ENCODE results near the gene ARHGAP42. TPM values are rescaled to one million over a fixed set of nuclear protein-coding genes. Genes with fewer than 3 reads are reported as not detected.

The ARHGAP42 gene
- total and polyA plus RNA-seq, 5 donors from 2014 or later = not detected

DNA sequence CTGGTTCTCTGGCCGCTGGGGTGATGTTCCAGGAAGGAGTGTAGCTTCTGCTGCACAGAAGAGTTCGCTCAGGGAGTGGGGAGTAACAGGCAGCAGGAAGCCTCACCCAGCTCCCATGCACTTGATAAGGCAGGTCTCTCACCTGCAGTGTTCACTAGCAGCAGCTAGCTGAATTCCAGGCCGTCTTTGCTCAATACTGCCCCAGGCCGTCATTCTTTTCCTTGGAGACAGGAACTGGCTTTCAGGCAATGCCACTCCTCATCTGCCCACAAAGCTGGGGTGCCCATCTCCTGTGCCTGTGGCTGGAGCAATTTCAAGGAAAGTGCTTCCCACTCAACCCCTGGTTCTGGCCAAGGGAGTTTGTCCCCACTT, 66.1 kb downstream of the ARHGAP42 start:
- ATAC-seq (ENCODE audit: low read depth in 2 of 2) = no peak

GRCh38 chr11:100753571-100753970, 66.5 kb downstream of the ARHGAP42 start:
- Histone ChIP-seq H3K9me3 (ENCODE audit: control insufficient read depth in 2 of 2, low read length in 2 of 2) (peaks cover 0 to 16% of the 10 kb centered on the region in 2 experiments), H3K4me3 (ENCODE audit: low read depth, low read length) (no peak overlapping the region), H3K27ac (ENCODE audit: insufficient read depth, low read length, poor library complexity, severe bottlenecking) (no peak overlapping the region), H3K36me3 (ENCODE audit: control insufficient read depth, insufficient read depth, low read length) (no peaks in the 10 kb centered on the region), H3K27me3 (ENCODE audit: control insufficient read depth, insufficient read depth, low read length) (no peaks in the 10 kb centered on the region), H3K4me1 (ENCODE audit: control insufficient read depth, insufficient read depth, low read length, poor library complexity, severe bottlenecking) (no peaks in the 10 kb centered on the region)
- no peak overlapping the region for H3K27ac Mint-ChIP-seq
- no peaks in the 10 kb centered on the region for H3K4me1 Mint-ChIP-seq
- no peaks in the 10 kb centered on the region for H3K27me3 Mint-ChIP-seq
- ATAC-seq (ENCODE audit: low read depth in 2 of 2) (no peak), DNase-seq (no peak)
- H3K4me3 Mint-ChIP-seq = no peak overlapping the region
- H3K9me3 Mint-ChIP-seq = peaks cover 0 to 14% (median 5%) of the 10 kb centered on the region in 7 donors
- no peaks in the 10 kb centered on the region for H3K36me3 Mint-ChIP-seq

More for the DNA sequence above, 66.1 kb downstream of the ARHGAP42 start:
- H3K9me3 Mint-ChIP-seq = peaks cover 0 to 14% (median 5%) of the 10 kb centered on the region in 7 donors
- no peak for DNase-seq
- no peak overlapping the region for H3K27ac ChIP-seq (ENCODE audit: insufficient read depth, low read length, poor library complexity, severe bottlenecking)
- no peaks in the 10 kb centered on the region for H3K27me3 ChIP-seq (ENCODE audit: control insufficient read depth, insufficient read depth, low read length)
- no peak overlapping the region for H3K4me3 ChIP-seq (ENCODE audit: low read depth, low read length)
- no peaks in the 10 kb centered on the region for H3K36me3 ChIP-seq (ENCODE audit: control insufficient read depth, insufficient read depth, low read length)
- no peaks in the 10 kb centered on the region for H3K4me1 ChIP-seq (ENCODE audit: control insufficient read depth, insufficient read depth, low read length, poor library complexity, severe bottlenecking)
- no peaks in the 10 kb centered on the region for H3K4me1 Mint-ChIP-seq
- H3K9me3 ChIP-seq (ENCODE audit: control insufficient read depth in 2 of 2, low read length in 2 of 2) = peaks cover 0 to 16% of the 10 kb centered on the region in 2 experiments
- no peak overlapping the region for H3K4me3 Mint-ChIP-seq
- no peak overlapping the region for H3K27ac Mint-ChIP-seq
- H3K36me3 Mint-ChIP-seq = no peaks in the 10 kb centered on the region
- H3K27me3 Mint-ChIP-seq = no peaks in the 10 kb centered on the region

DNA sequence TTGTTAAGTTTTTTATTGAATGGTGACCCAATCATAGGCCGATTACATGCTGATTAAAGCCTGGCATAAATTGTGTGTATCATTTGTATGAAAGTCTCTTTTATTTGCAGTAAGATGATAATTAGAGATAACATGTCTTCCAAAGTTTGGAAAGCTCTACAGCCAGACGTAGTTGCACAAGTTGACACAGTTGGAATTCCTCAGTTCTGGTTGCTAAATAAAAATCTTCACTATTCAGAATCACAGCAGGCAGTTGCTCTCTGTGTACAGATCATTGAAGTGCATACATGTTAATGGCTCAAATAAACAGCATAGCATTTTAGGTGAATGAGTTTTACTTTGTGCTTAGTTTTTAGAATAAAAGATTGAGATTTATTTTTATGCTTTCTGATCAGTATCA, 69.5 kb downstream of the ARHGAP42 start:
- no peaks in the 10 kb centered on the region for H3K27me3 ChIP-seq (ENCODE audit: control insufficient read depth, insufficient read depth, low read length)
- no peak overlapping the region for H3K4me3 ChIP-seq (ENCODE audit: low read depth, low read length)
- H3K4me1 ChIP-seq (ENCODE audit: control insufficient read depth, insufficient read depth, low read length, poor library complexity, severe bottlenecking) = no peaks in the 10 kb centered on the region
- H3K4me3 Mint-ChIP-seq = no peak overlapping the region
- no peaks in the 10 kb centered on the region for H3K4me1 Mint-ChIP-seq
- no peaks in the 10 kb centered on the region for H3K36me3 Mint-ChIP-seq
- DNase-seq (no peak), ATAC-seq (ENCODE audit: low read depth in 2 of 2) (no peak)
- H3K9me3 ChIP-seq (ENCODE audit: control insufficient read depth in 2 of 2, low read length in 2 of 2) = peaks cover 0 to 4% of the 10 kb centered on the region in 2 experiments
- no peaks in the 10 kb centered on the region for H3K27me3 Mint-ChIP-seq
- H3K27ac Mint-ChIP-seq = no peak overlapping the region
- H3K36me3 ChIP-seq (ENCODE audit: control insufficient read depth, insufficient read depth, low read length) = no peaks in the 10 kb centered on the region
- no peak overlapping the region for H3K27ac ChIP-seq (ENCODE audit: insufficient read depth, low read length, poor library complexity, severe bottlenecking)
- H3K9me3 Mint-ChIP-seq = peaks cover 0 to 7% (median 4%) of the 10 kb centered on the region in 7 donors

- Histone ChIP-seq H3K36me3 (ENCODE audit: control insufficient read depth, insufficient read depth, low read length) (no peaks in the 10 kb centered on the region), H3K9me3 (ENCODE audit: control insufficient read depth in 2 of 2, low read length in 2 of 2) (peaks cover 0 to 3% of the 10 kb centered on the region in 2 experiments), H3K4me1 (ENCODE audit: control insufficient read depth, insufficient read depth, low read length, poor library complexity, severe bottlenecking) (no peaks in the 10 kb centered on the region), H3K4me3 (ENCODE audit: low read depth, low read length) (no peak overlapping the region), H3K27me3 (ENCODE audit: control insufficient read depth, insufficient read depth, low read length) (no peaks in the 10 kb centered on the region), H3K27ac (ENCODE audit: insufficient read depth, low read length, poor library complexity, severe bottlenecking) (no peak overlapping the region)
- Mint-ChIP-seq H3K27ac (no peak overlapping the region), H3K36me3 (no peaks in the 10 kb centered on the region), H3K9me3 (peaks cover 0 to 4% (median 3%) of the 10 kb centered on the region in 7 donors), H3K4me1 (no peaks in the 10 kb centered on the region), H3K4me3 (no peak overlapping the region), H3K27me3 (no peaks in the 10 kb centered on the region)
- ATAC-seq (ENCODE audit: low read depth in 2 of 2) = no peak
- no peak for DNase-seq
Observed at GRCh38 chr11:100757646-100758045, 70.6 kb downstream of the ARHGAP42 start.

GRCh38 chr11:100759106-100759505, 72.0 kb downstream of the ARHGAP42 start:
- H3K27me3 Mint-ChIP-seq = no peaks in the 10 kb centered on the region
- Histone ChIP-seq H3K4me1 (ENCODE audit: control insufficient read depth, insufficient read depth, low read length, poor library complexity, severe bottlenecking) (no peaks in the 10 kb centered on the region), H3K4me3 (ENCODE audit: low read depth, low read length) (no peak overlapping the region), H3K27me3 (ENCODE audit: control insufficient read depth, insufficient read depth, low read length) (no peaks in the 10 kb centered on the region), H3K36me3 (ENCODE audit: control insufficient read depth, insufficient read depth, low read length) (no peaks in the 10 kb centered on the region), H3K27ac (ENCODE audit: insufficient read depth, low read length, poor library complexity, severe bottlenecking) (no peak overlapping the region), H3K9me3 (ENCODE audit: control insufficient read depth in 2 of 2, low read length in 2 of 2) (no peaks in the 10 kb centered on the region)
- H3K4me1 Mint-ChIP-seq = no peaks in the 10 kb centered on the region
- H3K4me3 Mint-ChIP-seq = no peak overlapping the region
- no peak overlapping the region for H3K27ac Mint-ChIP-seq
- ATAC-seq (ENCODE audit: low read depth in 2 of 2) = no peak
- H3K36me3 Mint-ChIP-seq = no peaks in the 10 kb centered on the region
- peaks cover 0 to 6% (median 2%) of the 10 kb centered on the region in 7 donors for H3K9me3 Mint-ChIP-seq
- no peak for DNase-seq

GRCh38 chr11:100759856-100760255, 72.8 kb downstream of the ARHGAP42 start:
- Histone ChIP-seq H3K4me3 (ENCODE audit: low read depth, low read length) (no peak overlapping the region), H3K36me3 (ENCODE audit: control insufficient read depth, insufficient read depth, low read length) (no peaks in the 10 kb centered on the region), H3K27me3 (ENCODE audit: control insufficient read depth, insufficient read depth, low read length) (no peaks in the 10 kb centered on the region), H3K9me3 (ENCODE audit: control insufficient read depth in 2 of 2, low read length in 2 of 2) (no peaks in the 10 kb centered on the region), H3K4me1 (ENCODE audit: control insufficient read depth, insufficient read depth, low read length, poor library complexity, severe bottlenecking) (no peaks in the 10 kb centered on the region), H3K27ac (ENCODE audit: insufficient read depth, low read length, poor library complexity, severe bottlenecking) (no peak overlapping the region)
- Mint-ChIP-seq H3K27ac (no peak overlapping the region), H3K27me3 (no peaks in the 10 kb centered on the region), H3K4me3 (no peak overlapping the region), H3K9me3 (peaks cover 0 to 9% (median 4%) of the 10 kb centered on the region in 7 donors), H3K4me1 (no peaks in the 10 kb centered on the region), H3K36me3 (no peaks in the 10 kb centered on the region)
- ATAC-seq (ENCODE audit: low read depth in 2 of 2) (no peak), DNase-seq (no peak)

GRCh38 chr11:100760744-100761143, 73.7 kb downstream of the ARHGAP42 start:
- no peaks in the 10 kb centered on the region for H3K9me3 ChIP-seq (ENCODE audit: control insufficient read depth in 2 of 2, low read length in 2 of 2)
- no peaks in the 10 kb centered on the region for H3K27me3 ChIP-seq (ENCODE audit: control insufficient read depth, insufficient read depth, low read length)
- ATAC-seq (ENCODE audit: low read depth in 2 of 2) = no peak
- no peaks in the 10 kb centered on the region for H3K36me3 ChIP-seq (ENCODE audit: control insufficient read depth, insufficient read depth, low read length)
- H3K9me3 Mint-ChIP-seq = peaks cover 0 to 9% (median 6%) of the 10 kb centered on the region in 7 donors
- no peak overlapping the region for H3K4me3 Mint-ChIP-seq
- H3K27ac ChIP-seq (ENCODE audit: insufficient read depth, low read length, poor library complexity, severe bottlenecking) = no peak overlapping the region
- no peaks in the 10 kb centered on the region for H3K27me3 Mint-ChIP-seq
- no peaks in the 10 kb centered on the region for H3K4me1 Mint-ChIP-seq
- H3K4me3 ChIP-seq (ENCODE audit: low read depth, low read length) = no peak overlapping the region
- no peaks in the 10 kb centered on the region for H3K4me1 ChIP-seq (ENCODE audit: control insufficient read depth, insufficient read depth, low read length, poor library complexity, severe bottlenecking)
- no peak overlapping the region for H3K27ac Mint-ChIP-seq
- no peak for DNase-seq
- no peaks in the 10 kb centered on the region for H3K36me3 Mint-ChIP-seq

GRCh38 chr11:100761841-100762240, 74.8 kb downstream of the ARHGAP42 start:
- H3K4me1 Mint-ChIP-seq = no peaks in the 10 kb centered on the region
- no peak overlapping the region for H3K27ac ChIP-seq (ENCODE audit: insufficient read depth, low read length, poor library complexity, severe bottlenecking)

More at GRCh38 chr11:100761841-100762240, 74.8 kb downstream of the ARHGAP42 start:
- DNase-seq (no peak), ATAC-seq (ENCODE audit: low read depth in 2 of 2) (no peak)
- Mint-ChIP-seq H3K27ac (no peak overlapping the region), H3K9me3 (peaks cover 0 to 10% (median 8%) of the 10 kb centered on the region in 7 donors), H3K27me3 (no peaks in the 10 kb centered on the region), H3K4me3 (no peak overlapping the region), H3K36me3 (no peaks in the 10 kb centered on the region)
- no peaks in the 10 kb centered on the region for H3K4me1 ChIP-seq (ENCODE audit: control insufficient read depth, insufficient read depth, low read length, poor library complexity, severe bottlenecking)
- no peaks in the 10 kb centered on the region for H3K27me3 ChIP-seq (ENCODE audit: control insufficient read depth, insufficient read depth, low read length)
- no peaks in the 10 kb centered on the region for H3K9me3 ChIP-seq (ENCODE audit: control insufficient read depth in 2 of 2, low read length in 2 of 2)
- no peak overlapping the region for H3K4me3 ChIP-seq (ENCODE audit: low read depth, low read length)
- no peaks in the 10 kb centered on the region for H3K36me3 ChIP-seq (ENCODE audit: control insufficient read depth, insufficient read depth, low read length)
